HG03175 (cell line): ENCODE results near the gene PLTP.
A peak's percentile ranks its signal among the peaks of the same experiment; 100 is the strongest.
"Not testable (repeated sequence)": the region's sequence is repeated elsewhere in the genome, so short reads cannot be mapped to it uniquely, and the experiment has no call there.

Experiments used
- ATAC-seq: cut with Tn5 transposase; IDR thresholded peaks from one replicate; pipeline ENCODE4 v1.9.1; 2021; ENCODE audit warnings: mild to moderate bottlenecking, moderate library complexity; ENCODE audit not compliant: unreplicated experiment

Gene PLTP

DNA sequence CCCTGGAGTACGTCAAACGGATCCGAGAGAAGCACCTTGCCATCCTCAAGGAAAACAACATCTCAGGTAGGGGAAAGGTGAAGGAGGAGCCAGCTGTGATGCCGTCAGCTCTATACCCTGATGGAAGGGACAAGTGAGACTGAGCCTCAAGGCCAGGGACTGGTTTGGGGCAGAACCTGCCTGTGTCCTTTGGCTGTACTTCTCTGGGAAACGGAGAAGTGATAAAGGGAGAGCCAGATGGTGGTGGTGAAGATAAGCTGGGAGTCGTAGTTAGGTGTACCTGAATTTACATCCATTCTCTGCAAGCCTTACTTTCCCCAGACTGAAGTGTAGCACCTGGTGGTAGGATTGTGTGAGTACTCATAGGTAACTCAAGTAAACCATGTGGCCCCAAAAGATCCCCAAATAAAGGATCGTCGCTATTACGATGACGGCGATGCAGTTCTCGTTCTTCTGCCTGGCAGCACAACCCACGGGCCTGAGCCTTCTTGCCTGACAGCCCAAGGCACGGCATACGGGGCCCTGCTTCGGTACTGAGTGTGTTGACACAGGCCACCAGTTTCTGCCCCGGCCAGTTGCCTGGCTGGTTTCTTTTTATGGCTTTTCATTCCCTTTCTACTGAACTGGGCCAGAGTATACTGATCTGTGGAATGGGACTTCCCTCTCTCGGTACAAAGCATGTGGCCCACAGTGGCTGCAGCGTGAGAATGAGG lies 33.2 kb upstream of the PLTP start:
- no peak for ATAC-seq

DNA sequence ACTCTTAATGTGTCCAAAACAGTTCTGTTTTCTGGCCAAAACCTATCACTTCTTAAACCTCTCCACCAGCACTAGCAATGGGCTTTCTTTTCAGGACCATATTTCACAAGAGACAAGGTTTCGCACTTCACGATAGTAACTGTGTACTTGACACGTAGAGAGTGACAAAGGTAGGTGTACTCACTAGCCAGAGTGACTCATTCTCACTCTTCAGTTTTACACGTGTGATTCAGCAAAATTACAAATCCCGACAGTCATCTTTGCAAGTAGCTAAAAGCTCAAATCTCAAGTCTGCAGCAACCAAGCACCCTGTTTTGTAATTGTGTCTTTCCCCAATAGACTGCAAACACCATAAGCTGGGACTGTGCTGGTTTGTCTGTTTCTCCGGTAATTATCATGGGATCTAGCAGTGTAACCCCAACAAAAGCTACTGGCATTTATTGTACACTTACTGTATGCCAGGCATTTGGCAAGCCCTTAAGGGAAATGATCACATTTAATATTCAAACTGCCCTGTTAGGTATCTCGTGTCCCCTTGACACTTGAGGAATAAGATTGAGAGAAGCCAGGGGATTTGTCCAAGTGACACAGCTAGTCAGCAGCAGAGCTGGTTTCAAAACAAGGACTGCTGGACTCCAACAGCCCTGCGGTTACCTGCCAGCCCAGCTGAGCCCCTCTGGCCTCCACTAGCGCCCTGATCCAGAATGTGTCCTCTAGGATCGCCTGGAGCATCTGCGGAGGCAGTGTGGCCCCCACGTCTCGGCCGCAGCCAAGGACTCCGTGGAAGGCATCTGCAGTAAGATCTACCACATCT lies 32.4 kb upstream of the PLTP start:
- ATAC-seq, result no peak

DNA sequence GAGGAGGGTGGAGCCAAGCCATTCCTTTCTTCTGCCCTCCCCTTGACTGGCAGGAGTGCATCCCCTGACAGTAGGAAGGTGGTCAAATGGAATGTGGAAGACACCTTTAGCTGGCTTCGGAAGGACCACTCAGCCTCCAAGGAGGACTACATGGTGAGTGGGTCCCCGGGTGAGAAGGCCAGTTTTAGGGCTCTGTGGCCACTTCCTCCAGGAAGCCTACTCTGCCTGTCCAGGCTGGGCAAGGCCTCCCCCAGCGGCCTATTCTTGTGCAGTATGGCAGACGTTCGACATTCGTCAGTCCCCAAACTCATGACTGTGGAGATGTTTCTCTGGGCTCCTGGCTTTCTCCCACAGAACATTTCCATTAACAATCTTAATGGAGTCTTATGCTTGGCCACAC lies 31.7 kb upstream of the PLTP start:
- no peak for ATAC-seq

DNA sequence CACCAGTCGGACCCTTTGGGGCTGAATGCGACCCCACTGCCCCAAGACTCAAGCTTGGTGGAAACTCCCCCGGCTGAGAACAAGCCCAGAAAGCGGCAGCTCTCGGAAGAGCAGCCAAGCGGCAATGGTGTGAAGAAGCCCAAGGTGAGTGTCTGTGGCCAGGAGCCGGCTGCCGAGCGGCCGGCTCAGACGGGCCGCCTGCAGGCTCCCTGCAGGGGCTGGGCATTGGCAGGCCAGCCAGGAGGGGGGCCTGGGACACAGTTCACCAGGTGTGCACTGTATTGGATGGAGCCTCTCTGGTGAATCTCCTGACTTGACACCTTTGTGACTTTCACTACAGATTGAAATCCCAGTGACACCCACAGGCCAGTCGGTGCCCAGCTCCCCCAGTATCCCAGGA lies 28.5 kb upstream of the PLTP start:
- ATAC-seq, result no peak

DNA sequence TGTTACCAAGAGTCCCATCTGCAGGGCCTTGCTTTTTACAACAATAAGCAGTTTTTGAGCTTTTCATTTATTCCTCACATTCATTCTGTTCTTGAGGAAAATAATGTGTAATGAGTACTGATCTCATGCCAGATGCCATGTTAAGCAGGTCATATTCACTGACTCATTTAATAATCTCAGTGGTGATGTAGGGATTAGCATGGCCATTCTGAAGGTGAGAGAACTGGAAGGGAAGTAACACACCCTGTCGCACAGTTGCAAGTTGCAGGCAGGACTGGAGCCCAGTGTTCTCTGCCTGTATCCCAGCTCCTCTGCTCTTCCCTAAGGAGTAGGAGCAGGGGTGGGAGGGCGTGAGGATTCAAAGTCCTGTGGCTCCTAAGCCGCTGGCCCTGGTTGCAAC lies 28.1 kb upstream of the PLTP start:
- no peak for ATAC-seq

DNA sequence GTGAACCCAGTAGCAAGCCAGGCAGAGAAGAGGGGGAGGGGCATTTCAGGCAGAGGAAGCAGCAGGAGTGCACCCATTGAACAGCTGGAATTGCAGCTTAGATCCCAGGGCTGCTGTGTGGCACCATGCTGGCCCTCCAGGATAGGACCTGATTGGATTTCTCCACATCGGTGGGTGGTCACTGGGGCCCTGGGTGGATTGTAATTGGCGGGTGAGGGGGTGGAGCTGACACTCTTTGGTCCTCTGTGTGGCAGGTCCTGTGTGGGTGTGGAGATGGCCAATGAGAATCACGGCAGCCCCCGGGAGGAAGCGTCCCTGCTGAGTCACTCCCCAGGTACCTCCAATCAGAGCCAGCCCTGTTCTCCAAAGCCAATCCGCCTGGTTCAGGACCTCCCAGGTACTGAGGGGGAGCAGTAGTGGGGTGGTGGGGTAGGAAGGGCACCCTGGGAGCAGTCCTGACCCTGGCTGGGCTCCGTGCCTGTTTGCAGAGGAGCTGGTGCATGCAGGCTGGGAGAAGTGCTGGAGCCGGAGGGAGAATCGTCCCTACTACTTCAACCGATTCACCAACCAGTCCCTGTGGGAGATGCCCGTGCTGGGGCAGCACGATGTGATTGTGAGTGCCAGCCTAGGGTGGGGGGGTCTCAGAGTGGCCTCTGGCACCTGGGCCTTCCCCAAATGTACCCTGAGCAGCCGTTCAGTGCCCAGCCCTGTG lies 26.9 kb upstream of the PLTP start:
- no peak for ATAC-seq

DNA sequence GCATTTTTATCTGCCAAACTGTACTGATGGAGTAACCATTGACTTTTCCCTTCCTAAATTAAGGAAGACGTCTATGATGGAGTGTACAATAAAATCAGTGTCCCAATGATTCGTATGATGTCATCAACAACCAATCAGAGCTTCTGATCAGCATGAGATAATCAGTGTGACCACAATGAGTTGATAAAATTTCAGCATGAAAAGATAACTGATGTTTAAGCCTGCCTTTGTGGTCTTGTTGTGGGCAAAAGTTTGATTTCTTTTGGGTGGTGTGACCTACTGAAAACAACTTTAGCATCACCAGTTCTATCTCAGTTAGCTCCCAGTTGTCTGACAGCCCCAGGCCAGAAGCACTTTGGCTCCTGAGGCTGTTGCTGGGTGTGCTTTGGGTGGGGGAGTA lies 25.8 kb upstream of the PLTP start:
- no peak for ATAC-seq

DNA sequence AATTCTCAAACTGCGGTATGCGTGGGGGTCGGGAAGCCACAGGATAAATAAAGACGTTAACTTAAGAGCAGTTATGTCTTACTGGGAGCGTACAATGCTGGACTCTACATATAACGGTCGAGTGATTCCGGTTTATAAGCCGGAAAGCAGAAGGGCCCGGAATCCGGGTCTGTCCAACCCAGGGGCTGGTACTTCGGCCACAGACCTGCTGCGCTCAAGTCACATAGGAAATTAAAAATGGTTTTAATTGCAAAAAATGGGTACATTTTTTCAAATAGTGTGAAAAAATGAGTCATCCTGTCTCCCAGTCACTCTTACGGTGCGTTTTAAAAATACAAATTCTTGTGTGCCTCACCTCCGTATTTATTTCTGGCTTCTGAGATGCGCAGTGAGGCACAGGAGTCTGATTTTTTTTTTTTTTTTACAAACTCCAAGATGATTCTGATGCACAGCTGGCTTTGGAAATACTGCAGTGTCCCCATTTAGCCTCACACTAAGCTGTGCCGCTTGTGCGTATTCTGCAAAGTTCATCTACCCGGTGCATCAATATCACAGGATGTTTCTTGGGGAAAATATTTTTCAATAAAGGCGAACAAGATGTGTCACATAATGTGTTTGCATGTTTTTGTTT lies 23.6 kb upstream of the PLTP start:
- ATAC-seq, result no peak

DNA sequence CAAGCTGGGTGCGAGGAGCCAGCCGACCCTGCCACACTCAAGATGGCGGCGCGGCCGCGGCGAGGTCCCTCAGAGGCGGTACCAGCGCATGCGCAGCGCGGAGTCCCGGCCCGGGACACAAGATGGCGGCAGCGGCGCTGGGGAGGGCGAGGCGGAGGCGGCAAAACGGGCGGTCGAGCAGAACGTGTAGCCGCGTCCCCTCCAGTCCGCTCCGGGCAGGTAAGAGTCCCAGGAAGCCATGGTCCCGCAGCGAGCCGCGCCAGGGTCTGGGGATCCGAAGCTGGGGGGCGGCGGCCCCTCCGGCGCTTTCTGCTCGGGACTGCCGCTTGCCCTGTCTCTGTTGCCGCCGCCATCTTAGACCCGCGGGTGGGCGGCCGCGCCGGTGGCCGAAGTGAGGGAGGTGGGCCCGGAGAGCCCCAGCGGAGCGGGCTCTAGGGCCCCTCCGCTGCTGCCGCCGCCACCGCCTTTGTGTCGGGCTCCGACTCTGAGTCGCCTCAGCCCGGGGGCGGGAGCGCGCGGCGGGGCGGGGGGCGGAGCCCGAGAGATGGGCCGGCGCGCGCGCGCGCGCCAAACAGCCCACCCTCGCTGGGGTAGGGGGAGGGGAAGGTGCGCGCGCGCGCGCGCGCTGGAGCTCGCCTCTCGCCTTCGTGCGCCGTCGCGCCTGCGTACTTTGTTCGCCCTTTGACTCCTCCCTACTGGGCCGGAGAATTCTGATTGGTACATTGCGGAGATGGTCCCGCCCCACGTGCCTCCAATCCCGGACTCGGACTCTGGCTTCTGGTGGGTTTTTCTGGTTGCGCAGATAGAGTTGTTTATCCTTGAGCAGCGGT lies 22.8 kb upstream of the PLTP start, which contains the start of gene PCIF1:
TSS of gene PCIF1 (plus strand) at position 98 of the 830 bp plus-strand sequence. CDS start 4,317 bp downstream, outside the sequence.
- peak; percentile 74 for ATAC-seq

DNA sequence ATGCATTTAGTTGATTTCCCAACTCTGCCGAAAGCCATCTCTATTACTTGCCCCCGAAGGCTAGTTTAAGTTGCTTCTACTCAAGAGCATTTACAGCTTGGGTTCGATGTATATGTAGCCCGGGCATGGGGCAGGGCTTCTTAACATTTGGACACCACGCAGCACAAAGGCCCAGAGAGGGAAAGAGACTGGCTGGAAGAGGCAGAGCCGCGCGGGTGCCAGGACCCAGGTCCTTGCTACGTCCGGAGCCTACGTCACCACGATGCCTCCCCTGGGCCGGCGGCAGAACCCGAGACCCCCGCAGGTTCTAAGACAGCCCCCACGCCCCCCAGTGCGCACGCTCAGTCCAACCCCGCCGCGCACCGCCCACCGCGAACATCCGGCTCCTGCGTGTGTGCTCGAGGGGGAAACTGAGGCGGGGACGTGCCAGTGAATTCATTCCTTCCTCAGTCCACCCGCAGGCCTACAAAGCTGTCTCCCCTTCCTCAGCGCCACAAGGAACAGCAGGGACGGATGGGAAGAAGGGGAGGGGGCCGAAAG lies 22.2 kb upstream of the PLTP start:
- peak; percentile 23 for ATAC-seq

DNA sequence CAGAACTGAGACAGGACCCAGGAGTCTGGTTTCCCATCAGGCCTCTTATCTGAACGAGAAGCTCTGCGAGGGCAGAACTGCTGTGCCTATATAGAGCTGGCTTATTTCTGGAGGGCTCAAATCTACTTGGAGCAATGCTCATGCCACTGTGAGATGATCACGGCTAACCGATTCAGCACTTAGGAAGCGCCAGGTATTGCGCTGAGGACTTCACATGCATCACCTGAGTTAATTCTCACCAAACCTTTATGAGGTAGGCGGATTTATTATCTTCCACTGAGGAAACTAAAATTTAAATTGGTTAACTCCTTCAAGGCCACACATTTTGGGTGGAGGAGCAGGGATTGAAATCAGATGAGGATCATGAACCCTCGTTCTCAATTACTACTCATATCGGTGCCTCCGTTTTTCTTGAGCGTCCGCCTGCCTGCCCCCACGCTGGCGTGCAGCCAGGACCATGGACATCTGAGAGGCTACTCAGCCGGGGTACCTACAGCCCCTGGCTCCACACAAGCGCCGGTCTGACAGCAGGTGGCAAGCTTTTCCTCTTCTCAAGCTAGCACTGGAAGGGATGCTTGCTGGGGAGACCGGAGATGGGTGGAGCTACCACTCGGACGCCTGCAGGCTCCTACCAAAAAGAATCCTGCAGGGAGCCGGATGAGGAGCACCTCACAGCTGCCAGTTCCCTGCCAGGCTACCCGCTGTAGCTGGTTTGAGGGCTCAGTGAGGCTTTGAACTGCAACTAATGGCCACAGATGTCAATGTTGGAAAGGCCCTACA lies 21.5 kb upstream of the PLTP start:
- ATAC-seq, result no peak

DNA sequence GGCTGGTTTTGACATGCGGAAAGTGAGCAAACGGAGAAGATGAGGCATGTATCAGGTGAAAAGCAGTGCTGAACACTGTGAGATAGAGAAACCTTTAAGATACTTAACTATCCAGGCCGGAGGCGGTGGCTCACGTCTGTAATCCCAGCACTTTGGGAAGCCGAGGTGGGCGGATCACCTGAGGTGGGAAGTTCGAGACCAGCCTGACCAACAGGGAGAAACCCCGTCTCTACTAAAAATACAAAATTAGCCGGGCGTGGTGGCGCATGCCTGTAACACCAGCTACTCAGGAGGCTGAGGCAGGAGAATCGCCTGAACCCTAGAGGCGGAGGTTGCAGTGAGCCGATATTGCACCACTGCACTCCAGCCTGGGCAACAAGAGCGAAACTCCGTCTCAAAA lies 19.7 kb upstream of the PLTP start:
- ATAC-seq, result not testable (repeated sequence)

DNA sequence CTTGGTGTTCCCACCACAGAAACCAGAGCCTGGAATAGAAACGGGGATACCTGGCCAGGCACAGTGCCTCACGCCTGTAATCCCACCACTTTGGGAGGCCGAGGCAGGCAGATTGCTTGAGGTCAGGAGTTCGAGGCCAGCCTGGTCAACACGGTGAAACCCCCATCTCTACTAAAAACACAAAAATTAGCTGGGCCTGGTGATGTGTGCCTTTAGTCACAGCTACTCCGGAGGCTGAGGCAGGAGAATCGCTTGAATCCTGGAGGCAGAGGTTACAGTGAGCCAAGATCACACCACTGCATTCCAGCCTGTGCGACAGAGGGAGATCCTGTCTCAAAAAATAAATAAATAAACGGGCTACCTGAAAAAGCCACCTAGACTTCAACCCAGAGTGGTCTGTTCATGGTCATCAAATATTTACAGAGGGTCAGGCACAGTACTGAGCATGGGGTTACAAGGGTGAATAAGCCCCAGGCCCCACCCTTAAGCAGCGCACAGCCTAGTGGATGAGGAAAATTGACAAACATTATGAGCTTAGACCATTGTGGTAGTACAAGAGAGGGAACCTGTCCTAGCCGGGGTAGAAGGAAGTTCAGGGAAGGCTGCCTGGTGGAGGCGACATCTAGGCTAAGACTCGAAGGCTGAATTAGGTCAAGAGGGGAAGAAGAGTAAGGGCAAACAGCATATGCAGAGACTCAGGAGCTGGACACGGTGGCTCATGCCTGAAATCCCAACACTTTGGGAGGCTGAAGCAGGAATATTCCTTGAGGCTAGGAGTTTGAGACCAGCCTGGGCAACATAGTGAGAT lies 15.3 kb upstream of the PLTP start:
- no peak for ATAC-seq

DNA sequence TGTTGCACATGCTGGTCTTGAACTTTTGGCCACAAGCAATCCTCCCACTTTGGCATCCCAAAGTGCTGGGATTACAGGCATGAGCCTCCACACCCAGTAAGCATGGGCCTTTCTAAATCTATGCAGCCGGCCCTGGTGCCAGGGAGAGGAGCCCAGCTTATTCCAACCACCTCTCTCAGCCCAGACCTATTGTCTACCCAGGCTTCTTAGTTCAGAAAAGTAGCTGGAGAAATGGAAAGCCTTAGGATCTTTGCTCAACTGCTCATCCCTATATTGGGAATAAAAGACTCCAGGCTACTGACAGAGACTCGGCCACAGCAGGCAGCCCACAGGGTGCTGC lies 14.7 kb upstream of the PLTP start:
- ATAC-seq, result no peak

DNA sequence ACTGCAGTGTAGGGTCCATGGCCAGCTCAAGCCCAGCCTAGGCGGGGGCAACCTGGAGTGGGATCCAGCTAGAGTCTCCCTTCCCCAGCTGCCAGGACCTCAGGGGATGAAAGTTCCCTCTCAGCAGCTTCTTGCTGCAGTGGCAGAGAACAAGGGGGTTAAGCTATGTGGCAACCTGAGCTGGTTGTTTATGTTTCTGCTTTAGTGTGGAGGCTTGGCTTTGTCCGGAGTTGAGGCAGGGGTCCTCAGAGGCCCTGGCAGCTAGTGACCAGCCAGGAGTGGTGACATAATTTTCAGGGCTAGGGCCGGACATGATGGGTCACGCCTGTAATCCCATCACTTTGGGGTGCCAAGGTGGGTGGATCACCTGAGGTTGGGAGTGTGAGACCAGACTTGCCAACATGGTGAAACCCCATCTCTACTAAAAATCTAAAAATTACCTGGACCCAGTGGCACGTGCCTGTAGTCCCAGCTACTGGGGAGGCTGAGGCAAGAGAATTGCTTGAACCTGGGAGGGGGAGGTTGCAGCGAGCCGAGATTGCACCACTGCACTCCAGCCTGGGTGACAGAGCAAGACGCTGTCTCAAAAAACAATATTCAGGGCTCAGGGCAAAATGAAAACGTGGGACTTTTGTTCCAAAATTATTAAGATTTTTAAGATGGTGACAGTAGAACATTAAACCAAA lies 14.0 kb upstream of the PLTP start:
- no peak for ATAC-seq

DNA sequence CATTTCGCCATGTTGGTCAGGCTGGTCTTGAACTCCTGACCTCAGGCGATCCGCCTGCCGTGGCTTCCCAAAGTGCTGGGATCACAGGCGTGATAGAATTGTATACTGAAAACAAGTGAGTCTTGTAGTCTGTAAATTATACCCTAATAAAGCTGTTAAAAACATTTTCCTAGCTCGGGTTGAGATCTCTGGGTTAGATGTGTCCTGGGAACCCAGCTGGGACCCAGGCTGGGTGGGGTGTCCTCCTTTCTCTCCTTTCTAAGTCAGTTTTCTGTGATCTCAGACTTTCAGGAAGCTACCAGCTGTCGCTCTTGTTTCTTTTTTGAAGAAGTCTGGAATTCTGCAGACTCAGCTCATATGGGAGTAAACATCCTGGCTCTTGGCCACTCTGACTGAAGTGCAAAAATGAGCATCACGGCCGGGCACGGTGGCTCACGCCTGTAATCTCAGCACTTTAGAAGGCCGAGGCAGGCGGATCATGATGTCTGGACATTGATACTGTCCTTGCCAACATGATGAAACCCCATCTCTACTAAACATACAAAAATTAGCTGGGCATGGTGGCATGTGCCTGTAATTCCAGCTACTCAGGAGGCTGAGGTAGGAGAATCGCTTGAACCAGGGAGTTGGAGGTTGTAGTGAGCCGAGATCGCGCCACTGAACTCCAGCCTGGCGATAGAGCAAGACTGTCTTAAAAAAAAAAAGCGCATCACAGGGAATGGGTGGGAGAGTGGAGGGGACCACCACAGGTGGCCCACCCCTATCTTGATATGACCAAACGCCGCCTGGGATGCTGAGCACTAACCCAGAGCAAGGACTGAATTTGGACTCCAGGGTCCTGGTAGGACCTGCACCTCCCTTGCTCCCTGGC lies 12.7 kb upstream of the PLTP start:
- ATAC-seq, result no peak
